Lower leg skin (tissue), 3 donors: ENCODE measurements around the gene MTERF1.

ENCODE experiments used
- CTCF ChIP-seq, 3 donors: fragments of 450-650 bp; IDR thresholded peaks; one replicate each; pipeline ENCODE4 v1.5.1; 2016; ENCODE audit warnings: antibody characterized with exemption in 3 of 3, mild to moderate bottlenecking in 3 of 3, moderate library complexity in 2 of 3
- POLR2A ChIP-seq, 2 donors: fragments of 450-650 bp; IDR thresholded peaks; one replicate each; pipeline ENCODE4 v1.6.1; 2016 to 2017; ENCODE audit warnings: antibody characterized with exemption in 2 of 2, mild to moderate bottlenecking in 1 of 2, moderate library complexity in 1 of 2

DNA sequence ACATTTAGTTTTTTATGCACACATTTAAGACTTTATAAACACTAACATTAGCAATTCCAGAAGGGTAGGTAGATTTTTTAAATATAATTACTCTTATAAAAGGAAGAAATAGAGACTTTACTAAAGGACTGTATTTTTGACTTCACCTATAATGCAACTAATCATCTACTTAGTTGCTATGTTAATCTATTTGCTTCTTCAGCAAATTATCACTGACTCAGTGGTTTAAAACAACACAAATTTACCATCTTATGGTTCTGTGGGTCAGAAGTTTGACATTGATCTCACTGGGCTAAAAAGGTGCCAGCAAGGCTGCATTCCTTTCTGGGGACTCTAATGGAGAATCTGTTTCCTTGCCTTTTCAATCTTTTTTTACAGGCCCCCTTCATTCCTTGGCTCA lies 7.6 kb downstream of the MTERF1 start:
- TF ChIP-seq CTCF (IDR thresholded peaks at IDR 0.05) = no peak
- no peak for TF ChIP-seq POLR2A (IDR thresholded peaks at IDR 0.05)
